Activated CD8-positive, alpha-beta T cell treated with anti-CD3 and anti-CD28 coated beads for 36 hours (primary cell): ENCODE results near the gene DECR2. TPM values are rescaled to one million over a fixed set of nuclear protein-coding genes. Genes with fewer than 3 reads are reported as not detected.
A peak's percentile ranks its signal among the peaks of the same experiment; 100 is the strongest.

Source experiments
- ATAC-seq: fragments of 200-7000 bp; cut with Tn5 transposase; one replicate; pipeline ENCODE4 v1.10.0; 2021; ENCODE audit warnings: mild to moderate bottlenecking, moderate library complexity
- CTCF ChIA-PET: fragments of 350-600 bp; sonication (Branson Sonifier 250); formaldehyde crosslinking; loops from one replicate; lab custom pipeline; 2021; ENCODE audit warnings: antibody characterized with exemption; lab: Charles Lee
- POLR2A ChIA-PET: fragments of 350-600 bp; sonication (Branson Sonifier 250); formaldehyde crosslinking; loops from one replicate; lab custom pipeline; 2021; ENCODE audit warnings: antibody characterized with exemption; lab: Charles Lee
- DNase-seq: peaks from one replicate; pipeline ENCODE4 v3.0.0-alpha.2; 2020
- H3K27ac Mint-ChIP-seq: one replicate; pipeline ENCODE4 v1.8.0; 2021; ENCODE audit warnings: mild to moderate bottlenecking, mixed read lengths
- H3K27me3 Mint-ChIP-seq: one replicate; pipeline ENCODE4 v1.8.0; 2021; ENCODE audit warnings: mixed read lengths
- H3K36me3 Mint-ChIP-seq: one replicate; pipeline ENCODE4 v1.8.0; 2021; ENCODE audit warnings: low read depth, mixed read lengths
- H3K4me1 Mint-ChIP-seq: one replicate; pipeline ENCODE4 v1.8.0; 2021; ENCODE audit warnings: low read depth, mixed read lengths
- H3K4me3 Mint-ChIP-seq: one replicate; pipeline ENCODE4 v1.8.0; 2021; ENCODE audit warnings: mild to moderate bottlenecking, moderate library complexity, mixed read lengths
- H3K9me3 Mint-ChIP-seq: one replicate; pipeline ENCODE4 v1.8.0; 2021; ENCODE audit warnings: mixed read lengths
- CTCF ChIP-seq: fragments of 200-600 bp; IDR thresholded peaks from one replicate; pipeline ENCODE4 v1.8.0; 2022; ENCODE audit warnings: antibody characterized with exemption, mild to moderate bottlenecking
- intact Hi-C: fragments of 100-400 bp; cut with micrococcal nuclease; formaldehyde crosslinking; loops from one replicate; pipeline ENCODE4 v1.10.0; 2022
- total RNA-seq, 2 experiments: library from RNA; stranded (reverse); gene quantifications; one replicate each; pipeline ENCODE4 v1.2.3, GENCODE V29; 2021

The DECR2 gene
- total RNA-seq, 2 experiments from 2014 or later, result 9.7 to 10.0 TPM

- H3K27me3 Mint-ChIP-seq, result no peaks in the 10 kb centered on the region
- no peak for TF ChIP-seq CTCF
- intact Hi-C loops, result no loop called here
- DNase-seq (no peak), ATAC-seq (no peak)
- H3K27ac Mint-ChIP-seq, result peak overlapping the region; percentile 71
- peak overlapping the region; percentile 70 for H3K4me3 Mint-ChIP-seq
- peaks cover 28% of the 10 kb centered on the region for H3K4me1 Mint-ChIP-seq
- H3K36me3 Mint-ChIP-seq, result no peaks in the 10 kb centered on the region
- CTCF ChIA-PET, result no interaction called here
- POLR2A ChIA-PET, result interaction anchor here (0.8 kb wide), 1 partner anchor 16 kb away, joined by 4 read pairs; no protein-coding TSS in a partner anchor
- H3K9me3 Mint-ChIP-seq, result no peaks in the 10 kb centered on the region
Measured at GRCh38 chr16:379183-379960, 22.3 kb upstream of the DECR2 start.

- Mint-ChIP-seq H3K9me3 (no peaks in the 10 kb centered on the region), H3K27ac (peak overlapping the region; percentile 71)
- ATAC-seq, result no peak
Measured at GRCh38 chr16:379961-380761, 21.5 kb upstream of the DECR2 start.

GRCh38 chr16:380762-381011 is 21.0 kb upstream of the DECR2 start:
- ChIA-PET POLR2A (interaction anchor here (0.8 to 2.3 kb wide), 6 partner anchors 9 to 152 kb away, joined by 3 to 7 read pairs (median 4); partner anchors contain the start of gene LUC7L), CTCF (no interaction called here)
- DNase-seq, result no peak
- no peak for TF ChIP-seq CTCF
- no peak for ATAC-seq
- Mint-ChIP-seq H3K4me1 (peaks cover 28% of the 10 kb centered on the region), H3K4me3 (peak overlapping the region; percentile 70), H3K27me3 (no peaks in the 10 kb centered on the region), H3K36me3 (no peaks in the 10 kb centered on the region), H3K27ac (no peak overlapping the region), H3K9me3 (no peaks in the 10 kb centered on the region)
- intact Hi-C loops, result no loop called here

More at GRCh38 chr16:379961-380761, 21.5 kb upstream of the DECR2 start:
- intact Hi-C loops, result no loop called here
- CTCF ChIA-PET, result no interaction called here
- Mint-ChIP-seq H3K4me1 (peaks cover 28% of the 10 kb centered on the region), H3K4me3 (peak overlapping the region; percentile 70), H3K36me3 (no peaks in the 10 kb centered on the region), H3K27me3 (no peaks in the 10 kb centered on the region)
- TF ChIP-seq CTCF, result no peak
- POLR2A ChIA-PET, result interaction anchor here (0.8 to 1.2 kb wide), 5 partner anchors 8 to 146 kb away, joined by 3 to 6 read pairs (median 4); no protein-coding TSS in a partner anchor
- DNase-seq, result peak; percentile 58

- ChIA-PET POLR2A (interaction anchor here (0.6 to 2.3 kb wide), 7 partner anchors 9 to 163 kb away, joined by 3 to 7 read pairs (median 3); partner anchors contain the start of gene LUC7L), CTCF (no interaction called here)
- ATAC-seq (peak; percentile 28), DNase-seq (no peak)
- TF ChIP-seq CTCF, result no peak
- Mint-ChIP-seq H3K9me3 (no peaks in the 10 kb centered on the region), H3K27me3 (no peaks in the 10 kb centered on the region), H3K27ac (no peak overlapping the region), H3K36me3 (no peaks in the 10 kb centered on the region), H3K4me1 (peaks cover 28% of the 10 kb centered on the region), H3K4me3 (peak overlapping the region; percentile 70)
- intact Hi-C loops, result no loop called here
Measured at GRCh38 chr16:381012-381788, 20.5 kb upstream of the DECR2 start.
